ENCODE measurements around the gene USH2A.

DNA sequence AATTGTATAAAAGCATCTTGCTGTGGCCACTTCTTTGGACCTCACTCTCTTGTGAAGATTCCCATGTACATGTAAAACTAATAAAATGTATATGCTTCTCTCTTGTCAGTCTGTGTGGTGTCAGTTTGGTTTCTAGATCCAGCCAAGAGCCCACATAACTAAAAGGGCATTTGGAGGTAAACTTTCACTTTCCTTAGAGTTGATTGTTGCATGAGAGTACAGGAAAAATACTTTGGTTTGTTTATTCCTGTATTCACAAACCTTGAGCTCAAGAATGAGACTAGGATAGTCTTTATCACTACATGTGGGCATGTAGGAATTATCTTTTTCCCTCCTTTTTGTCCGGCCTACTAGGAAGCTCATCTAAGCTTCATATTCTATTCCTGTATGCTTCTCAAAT, 805.3 kb downstream of the USH2A start:
- TF ChIP-seq, protein P1, sequence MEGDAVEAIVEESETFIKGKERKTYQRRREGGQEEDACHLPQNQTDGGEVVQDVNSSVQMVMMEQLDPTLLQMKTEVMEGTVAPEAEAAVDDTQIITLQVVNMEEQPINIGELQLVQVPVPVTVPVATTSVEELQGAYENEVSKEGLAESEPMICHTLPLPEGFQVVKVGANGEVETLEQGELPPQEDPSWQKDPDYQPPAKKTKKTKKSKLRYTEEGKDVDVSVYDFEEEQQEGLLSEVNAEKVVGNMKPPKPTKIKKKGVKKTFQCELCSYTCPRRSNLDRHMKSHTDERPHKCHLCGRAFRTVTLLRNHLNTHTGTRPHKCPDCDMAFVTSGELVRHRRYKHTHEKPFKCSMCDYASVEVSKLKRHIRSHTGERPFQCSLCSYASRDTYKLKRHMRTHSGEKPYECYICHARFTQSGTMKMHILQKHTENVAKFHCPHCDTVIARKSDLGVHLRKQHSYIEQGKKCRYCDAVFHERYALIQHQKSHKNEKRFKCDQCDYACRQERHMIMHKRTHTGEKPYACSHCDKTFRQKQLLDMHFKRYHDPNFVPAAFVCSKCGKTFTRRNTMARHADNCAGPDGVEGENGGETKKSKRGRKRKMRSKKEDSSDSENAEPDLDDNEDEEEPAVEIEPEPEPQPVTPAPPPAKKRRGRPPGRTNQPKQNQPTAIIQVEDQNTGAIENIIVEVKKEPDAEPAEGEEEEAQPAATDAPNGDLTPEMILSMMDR (IDR thresholded peaks at IDR 0.05), result no peak
- no peak for TF ChIP-seq POLR2A (IDR thresholded peaks at IDR 0.05)

All from transverse colon (tissue), 3 donors.